NCI-H345 treated with DMSO at 0.1 percent for 48 hours (cell line): ENCODE data around the gene IL25.
A peak's percentile ranks its signal among the peaks of the same experiment; 100 is the strongest.
"Not testable (repeated sequence)": the region's sequence is repeated elsewhere in the genome, so short reads cannot be mapped to it uniquely, and the experiment has no call there.

Experiments used
- DNase-seq: peaks from one replicate; lab custom pipeline; 2025; ENCODE audit not compliant: unreplicated experiment; lab: John Stamatoyannopoulos, UW

IL25 gene

GRCh38 chr14:23372509-23372908 is at the start of gene IL25:
Gene IL25 (plus strand): TSS chr14:23372809.
- no peak for DNase-seq

- DNase-seq, result no peak
Observed at GRCh38 chr14:23323838-23324454, 48.7 kb upstream of the IL25 start.

- no peak for DNase-seq
Observed at GRCh38 chr14:23324455-23324846, 48.2 kb upstream of the IL25 start.

- DNase-seq, result no peak
Observed at GRCh38 chr14:23324993-23325392, 47.6 kb upstream of the IL25 start.

DNA sequence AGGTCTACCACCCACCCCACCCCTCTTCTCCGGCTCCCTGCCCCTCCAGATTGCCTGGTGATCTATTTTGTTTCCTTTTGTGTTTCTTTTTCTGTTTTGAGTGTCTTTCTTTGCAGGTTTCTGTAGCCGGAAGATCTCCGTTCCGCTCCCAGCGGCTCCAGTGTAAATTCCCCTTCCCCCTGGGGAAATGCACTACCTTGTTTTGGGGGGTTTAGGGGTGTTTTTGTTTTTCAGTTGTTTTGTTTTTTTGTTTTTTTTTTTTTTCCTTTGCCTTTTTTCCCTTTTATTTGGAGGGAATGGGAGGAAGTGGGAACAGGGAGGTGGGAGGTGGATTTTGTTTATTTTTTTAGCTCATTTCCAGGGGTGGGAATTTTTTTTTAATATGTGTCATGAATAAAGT is 46.9 kb upstream of the IL25 start:
- DNase-seq, result not testable (repeated sequence)

- DNase-seq, result no peak
Observed at GRCh38 chr14:23326491-23327332, 45.9 kb upstream of the IL25 start.

DNA sequence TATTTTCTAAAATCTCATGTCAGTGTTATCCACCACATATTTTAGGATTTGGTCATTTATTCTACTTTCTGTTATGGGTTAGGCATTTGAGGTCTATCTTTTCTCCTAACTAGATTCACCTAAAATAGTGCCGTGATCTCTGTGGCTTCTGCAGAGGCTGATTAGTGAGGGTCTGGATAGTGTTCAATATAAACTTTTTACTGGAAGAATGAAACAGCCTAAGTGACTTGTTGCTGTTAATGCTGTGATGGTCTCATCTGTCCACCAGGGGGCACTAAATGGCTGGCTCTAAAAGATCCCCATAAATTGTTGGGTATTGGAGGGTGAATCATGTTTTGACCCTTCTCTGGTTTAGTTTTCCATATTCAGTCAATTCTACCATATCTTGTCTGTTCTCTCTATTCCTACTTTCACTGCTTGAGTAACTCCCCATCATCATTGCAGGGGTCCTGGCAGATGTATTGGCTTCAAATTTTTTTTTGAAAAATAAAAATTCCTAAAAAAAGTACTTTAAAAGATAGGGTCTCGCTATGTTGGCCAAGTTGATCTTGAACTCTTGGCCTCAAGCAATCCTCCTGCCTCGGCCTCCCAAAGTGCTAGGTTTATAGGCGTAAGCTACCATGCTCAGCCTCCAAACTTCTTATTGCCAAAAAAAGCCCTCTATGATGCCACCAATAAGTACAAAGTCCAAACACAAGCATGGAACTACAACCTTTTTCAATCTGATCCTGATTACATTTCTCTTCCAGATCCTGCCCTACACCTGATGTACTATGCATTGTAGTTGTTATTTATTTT is 44.5 kb upstream of the IL25 start:
- peak; percentile 53 for DNase-seq

DNA sequence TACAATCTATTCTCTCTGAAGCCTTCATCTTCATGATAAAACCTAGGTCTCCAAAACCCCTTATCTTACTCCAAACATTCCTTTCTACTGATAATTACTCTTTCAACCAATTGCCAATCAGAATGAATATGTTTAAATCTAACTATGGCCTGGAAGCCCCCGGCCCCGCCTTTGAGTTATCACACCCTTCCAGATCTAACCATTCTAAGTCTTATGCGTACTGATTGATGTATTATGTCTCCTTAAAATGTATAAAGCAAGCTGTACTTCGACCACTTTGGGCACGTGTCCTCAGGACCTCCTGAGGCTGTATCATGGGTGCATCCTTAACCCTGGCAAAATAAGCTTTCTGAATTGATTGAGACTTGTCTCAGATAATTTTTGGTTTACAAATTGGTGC is 37.0 kb upstream of the IL25 start:
- no peak for DNase-seq

DNA sequence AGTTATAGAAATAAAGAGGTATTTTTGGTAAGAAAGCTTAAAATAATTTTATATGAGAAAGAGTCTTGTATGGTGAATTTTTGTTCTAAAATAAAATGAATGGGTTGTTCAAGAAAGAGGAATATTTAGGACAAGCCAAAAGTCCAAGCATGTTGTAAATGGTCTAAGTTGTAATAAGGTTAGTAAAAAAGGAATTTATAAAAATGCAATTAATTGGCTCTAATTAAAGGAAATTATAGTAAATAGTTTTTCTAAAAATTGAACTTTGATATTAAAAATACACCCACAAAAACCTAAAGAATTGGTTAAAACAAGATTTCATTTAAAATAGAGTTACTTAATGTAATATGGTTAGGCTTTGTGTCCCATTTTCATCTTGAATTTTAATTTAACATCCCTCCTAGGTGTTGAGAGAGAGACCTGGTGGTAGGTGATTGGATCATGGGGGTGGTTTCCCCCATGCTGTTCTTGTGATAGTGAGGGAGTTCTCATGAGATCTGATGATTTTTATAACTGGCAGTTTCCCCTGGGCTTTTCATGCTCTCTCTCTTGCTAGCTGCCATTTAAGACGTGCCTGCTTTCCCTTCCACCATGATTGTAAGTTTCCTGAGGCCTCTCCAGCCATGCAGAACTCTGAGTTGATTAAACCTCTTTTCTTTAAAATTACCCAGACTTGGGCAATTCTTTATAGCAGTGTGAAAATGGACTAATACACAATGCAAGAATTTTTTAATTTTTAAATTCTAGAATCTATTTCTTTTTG is 32.9 kb upstream of the IL25 start:
- DNase-seq, result no peak

DNA sequence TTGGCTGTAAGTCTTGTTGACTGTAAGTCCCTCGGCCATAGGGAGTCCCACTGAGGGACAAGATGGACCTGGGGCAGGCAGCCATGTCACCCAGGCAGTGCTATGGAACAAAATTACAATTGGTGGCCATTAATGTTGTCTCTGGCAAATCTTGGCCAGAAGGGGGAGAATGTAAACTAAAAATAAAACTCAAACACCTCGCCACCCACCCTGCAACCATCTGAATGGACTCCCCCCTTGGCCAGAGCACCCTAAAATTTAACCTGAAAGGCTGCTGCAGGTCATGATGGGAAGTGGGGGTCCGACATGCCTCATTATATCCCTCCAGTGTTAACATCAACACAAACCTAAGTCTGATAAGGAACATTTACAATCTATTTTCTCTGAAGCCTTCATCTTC is 28.1 kb upstream of the IL25 start:
- DNase-seq, result no peak

DNA sequence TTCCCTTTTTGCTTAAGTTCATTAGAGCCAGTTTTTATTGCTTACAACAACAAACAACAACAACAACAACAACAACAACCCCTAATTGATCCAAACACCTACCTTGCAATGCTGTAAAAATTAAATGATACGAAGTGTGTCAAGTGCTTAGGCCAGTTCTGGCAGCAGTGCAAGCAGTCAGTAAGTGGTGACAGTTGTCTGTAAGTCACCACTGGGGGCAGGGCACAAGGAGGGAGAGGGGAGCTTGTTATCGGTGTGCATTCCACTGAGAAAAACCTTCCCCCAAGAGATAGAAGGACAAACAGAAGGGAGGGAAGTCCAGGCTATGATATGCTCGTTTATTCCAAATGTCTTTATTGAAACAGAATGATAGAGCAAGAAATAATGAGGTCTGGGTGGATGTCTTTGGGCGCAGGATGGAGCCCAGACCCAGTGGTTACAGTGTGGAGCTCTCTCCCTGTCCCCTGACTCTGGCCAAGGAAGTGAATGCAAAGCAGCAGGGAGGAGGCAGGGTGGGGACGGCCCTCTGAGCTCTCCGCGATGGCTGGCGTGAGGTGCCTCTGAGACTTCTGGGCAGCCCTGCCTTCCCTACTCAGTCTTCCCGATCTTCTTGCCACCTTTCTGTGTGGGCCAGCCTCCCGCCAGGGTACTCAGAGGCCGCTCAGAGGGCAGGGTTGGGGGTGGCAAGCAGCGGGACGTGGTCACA is 26.5 kb upstream of the IL25 start:
- no peak for DNase-seq

DNA sequence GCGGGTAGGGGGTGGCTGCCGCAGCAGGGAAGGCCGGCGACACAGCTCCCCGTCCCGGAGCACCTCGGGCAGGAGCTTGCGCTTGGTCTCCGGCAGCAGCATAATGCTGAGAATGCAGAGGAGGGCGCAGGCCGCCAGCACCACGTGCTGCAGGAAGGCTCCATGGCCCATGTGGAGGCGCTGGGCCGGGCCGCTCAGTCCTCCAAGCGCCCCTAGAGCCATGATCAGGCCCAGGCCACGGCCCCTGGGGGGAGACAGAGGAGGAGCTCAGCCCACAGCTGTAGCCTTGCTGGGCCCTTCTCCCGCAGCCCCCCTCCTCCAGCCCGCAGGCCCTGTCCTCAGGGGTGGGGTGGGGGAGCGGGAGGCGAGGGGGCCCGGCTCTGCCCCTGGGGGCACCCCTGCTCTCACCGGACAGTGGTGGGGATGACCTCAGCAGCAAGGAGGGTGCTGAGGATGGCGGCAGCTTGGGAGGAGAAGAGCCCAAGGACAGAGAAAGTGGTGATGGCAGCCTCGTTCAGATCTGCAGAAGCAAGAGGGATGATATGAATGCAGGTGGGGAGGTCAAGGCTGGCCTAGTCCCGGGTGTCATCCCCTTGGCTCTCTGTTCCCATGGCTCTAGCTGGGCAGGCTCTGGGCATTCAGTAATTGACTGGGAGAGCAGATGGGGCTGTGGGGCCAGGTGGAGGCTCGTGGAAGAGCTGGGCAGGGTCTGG is 25.8 kb upstream of the IL25 start:
- DNase-seq, result no peak

GRCh38 chr14:23347406-23348296 is 25.0 kb upstream of the IL25 start:
- no peak for DNase-seq

- DNase-seq, result no peak
Observed at GRCh38 chr14:23348297-23348655, 24.3 kb upstream of the IL25 start.

DNA sequence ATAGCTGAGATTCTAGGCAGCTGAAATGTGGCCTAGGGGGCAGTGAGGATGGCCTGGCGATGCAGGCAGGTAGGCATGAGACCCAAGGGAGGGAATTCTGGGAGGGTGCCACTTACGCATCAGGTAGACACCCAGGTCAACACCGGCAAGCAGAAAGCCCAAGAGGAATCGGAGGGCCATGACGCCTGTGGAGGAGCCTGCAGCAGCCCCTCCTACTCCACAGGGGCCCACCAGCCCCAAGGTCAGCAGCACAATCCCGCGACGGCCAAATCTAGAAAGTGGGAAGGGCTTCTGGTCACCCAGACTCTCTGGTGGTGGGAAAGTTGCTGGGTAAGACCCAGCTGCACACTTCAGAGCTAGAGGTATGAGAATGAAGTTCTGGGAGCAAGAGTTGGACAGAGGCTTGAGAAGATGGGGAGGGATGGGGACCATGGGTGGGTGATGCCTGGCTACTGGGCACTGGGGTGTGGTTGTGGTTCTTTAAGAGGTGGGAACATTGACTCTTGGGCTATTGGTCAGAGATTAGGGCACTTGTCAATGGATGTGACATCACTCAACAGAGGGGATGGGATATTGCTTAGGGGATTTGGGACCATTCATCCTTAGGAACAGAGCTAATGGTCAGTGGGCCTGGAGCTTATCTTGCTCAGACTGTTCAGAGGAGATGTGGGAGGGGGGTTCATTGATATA is 23.3 kb upstream of the IL25 start:
- DNase-seq, result no peak

GRCh38 chr14:23351681-23352505 is 20.7 kb upstream of the IL25 start:
- no peak for DNase-seq
